ENCODE results near the gene FRAS1. TPM values are rescaled to one million over a fixed set of nuclear protein-coding genes. Genes with fewer than 3 reads are reported as not detected.

FRAS1 gene
- total RNA-seq, 1 donor from 2014 or later: 8.8 TPM

DNA sequence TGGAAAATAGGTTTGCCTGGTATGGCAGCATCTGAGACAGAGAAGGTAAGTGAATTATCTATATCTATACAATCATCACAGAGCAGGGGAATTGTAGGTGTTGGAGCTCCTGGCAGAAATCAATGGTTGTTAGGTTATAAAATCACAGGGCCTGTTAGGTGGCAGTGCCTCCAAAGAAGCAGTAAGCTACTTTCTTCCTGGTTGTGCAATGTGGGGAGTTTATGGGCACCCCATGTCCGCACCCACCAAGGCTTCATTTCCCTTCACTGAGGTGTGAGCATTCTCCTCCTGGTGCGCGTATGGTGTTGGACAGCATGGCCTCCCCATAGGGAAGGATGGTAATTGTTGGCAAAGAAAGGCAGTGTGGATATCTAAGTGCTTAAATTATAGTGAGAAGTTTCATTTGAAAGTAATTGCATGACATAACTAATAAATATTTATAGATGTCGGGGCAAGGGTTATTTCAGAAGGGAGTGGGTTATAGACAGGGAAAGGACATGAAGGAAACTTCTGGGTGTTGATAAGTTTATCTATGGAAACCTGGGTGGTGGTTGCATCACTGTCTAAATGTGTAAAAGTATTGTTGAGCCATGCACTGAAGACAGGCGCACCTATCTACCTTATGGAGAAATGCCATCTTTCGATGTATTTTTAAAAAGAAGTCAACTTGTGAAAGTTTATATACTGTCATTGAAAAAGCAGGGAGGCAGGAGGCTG is 153.7 kb downstream of the FRAS1 start:
- no peak overlapping the region for H3K27ac ChIP-seq
- TF ChIP-seq, protein P1, sequence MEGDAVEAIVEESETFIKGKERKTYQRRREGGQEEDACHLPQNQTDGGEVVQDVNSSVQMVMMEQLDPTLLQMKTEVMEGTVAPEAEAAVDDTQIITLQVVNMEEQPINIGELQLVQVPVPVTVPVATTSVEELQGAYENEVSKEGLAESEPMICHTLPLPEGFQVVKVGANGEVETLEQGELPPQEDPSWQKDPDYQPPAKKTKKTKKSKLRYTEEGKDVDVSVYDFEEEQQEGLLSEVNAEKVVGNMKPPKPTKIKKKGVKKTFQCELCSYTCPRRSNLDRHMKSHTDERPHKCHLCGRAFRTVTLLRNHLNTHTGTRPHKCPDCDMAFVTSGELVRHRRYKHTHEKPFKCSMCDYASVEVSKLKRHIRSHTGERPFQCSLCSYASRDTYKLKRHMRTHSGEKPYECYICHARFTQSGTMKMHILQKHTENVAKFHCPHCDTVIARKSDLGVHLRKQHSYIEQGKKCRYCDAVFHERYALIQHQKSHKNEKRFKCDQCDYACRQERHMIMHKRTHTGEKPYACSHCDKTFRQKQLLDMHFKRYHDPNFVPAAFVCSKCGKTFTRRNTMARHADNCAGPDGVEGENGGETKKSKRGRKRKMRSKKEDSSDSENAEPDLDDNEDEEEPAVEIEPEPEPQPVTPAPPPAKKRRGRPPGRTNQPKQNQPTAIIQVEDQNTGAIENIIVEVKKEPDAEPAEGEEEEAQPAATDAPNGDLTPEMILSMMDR (IDR thresholded peaks at IDR 0.05): no peak
- TF ChIP-seq POLR2A (IDR thresholded peaks at IDR 0.05): no peak
- TF ChIP-seq POLR2AphosphoS5 (IDR thresholded peaks at IDR 0.05; ENCODE audit: insufficient read depth in 1 of 2, low read depth in 1 of 2): no peak
- H3K9me3 ChIP-seq: no peaks in the 10 kb centered on the region
- no peak overlapping the region for H3K4me3 ChIP-seq
- intact Hi-C loops (cut with DNase I): no loop called here
- DNase-seq (ENCODE audit: extremely low spot score in 2 of 2): no peak
- no peaks in the 10 kb centered on the region for H3K4me1 ChIP-seq
- no peaks in the 10 kb centered on the region for H3K36me3 ChIP-seq
- H3K27me3 ChIP-seq: no peaks in the 10 kb centered on the region

DNA sequence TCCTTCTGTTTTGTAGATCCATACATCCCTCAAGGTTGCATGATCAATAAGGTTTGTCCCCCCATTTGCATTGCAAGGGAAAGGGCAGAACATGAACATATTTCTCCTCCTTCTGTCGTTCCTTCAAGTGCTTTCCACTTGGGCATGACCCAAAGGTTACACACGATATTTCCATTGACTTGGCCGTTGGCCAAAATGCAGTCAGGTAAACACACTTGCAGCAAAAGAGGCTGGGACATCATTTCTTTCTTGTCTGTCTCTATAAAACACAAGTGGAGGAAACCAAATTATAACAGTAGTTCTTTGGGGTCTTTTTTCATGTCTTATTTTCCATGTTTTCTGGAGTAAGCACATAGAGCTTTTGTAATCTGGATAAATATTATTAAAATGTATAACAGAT is 156.1 kb downstream of the FRAS1 start:
- no peak overlapping the region for H3K27ac ChIP-seq
- TF ChIP-seq, protein P1 (IDR thresholded peaks at IDR 0.05): no peak
- TF ChIP-seq POLR2AphosphoS5 (IDR thresholded peaks at IDR 0.05; ENCODE audit: insufficient read depth in 1 of 2, low read depth in 1 of 2): no peak
- no peak for TF ChIP-seq POLR2A (IDR thresholded peaks at IDR 0.05)
- H3K27me3 ChIP-seq: no peaks in the 10 kb centered on the region
- intact Hi-C loops (cut with DNase I): no loop called here
- no peak overlapping the region for H3K4me3 ChIP-seq
- no peaks in the 10 kb centered on the region for H3K9me3 ChIP-seq
- no peaks in the 10 kb centered on the region for H3K36me3 ChIP-seq
- no peaks in the 10 kb centered on the region for H3K4me1 ChIP-seq
- no peak for DNase-seq (ENCODE audit: extremely low spot score in 2 of 2)

DNA sequence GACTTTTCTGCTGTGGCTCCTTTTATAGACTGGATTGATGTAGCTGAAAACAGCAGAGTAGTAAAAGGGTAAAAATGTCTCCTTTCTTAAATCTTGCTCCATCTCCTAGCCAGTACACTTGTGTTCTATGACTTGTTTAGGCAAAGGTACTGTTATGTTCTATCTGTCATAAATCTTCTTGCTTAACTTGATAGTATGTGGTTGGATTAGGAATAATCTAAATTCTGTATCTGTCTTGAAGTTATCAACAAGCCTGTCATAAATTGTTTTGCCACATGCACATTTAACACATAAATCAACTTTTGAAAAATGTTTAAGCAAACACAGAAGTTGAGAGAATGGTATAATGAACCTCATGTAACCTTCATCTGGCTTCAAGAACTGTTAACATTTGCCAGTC is 157.0 kb downstream of the FRAS1 start:
- no peak for TF ChIP-seq POLR2A (IDR thresholded peaks at IDR 0.05)
- no peak for TF ChIP-seq POLR2AphosphoS5 (IDR thresholded peaks at IDR 0.05; ENCODE audit: insufficient read depth in 1 of 2, low read depth in 1 of 2)
- TF ChIP-seq, protein P1 (IDR thresholded peaks at IDR 0.05): no peak
- intact Hi-C loops (cut with DNase I): no loop called here
- Histone ChIP-seq H3K9me3 (no peaks in the 10 kb centered on the region), H3K27me3 (no peaks in the 10 kb centered on the region), H3K4me1 (no peaks in the 10 kb centered on the region), H3K36me3 (no peaks in the 10 kb centered on the region), H3K4me3 (no peak overlapping the region), H3K27ac (no peak overlapping the region)
- no peak for DNase-seq (ENCODE audit: extremely low spot score in 2 of 2)

DNA sequence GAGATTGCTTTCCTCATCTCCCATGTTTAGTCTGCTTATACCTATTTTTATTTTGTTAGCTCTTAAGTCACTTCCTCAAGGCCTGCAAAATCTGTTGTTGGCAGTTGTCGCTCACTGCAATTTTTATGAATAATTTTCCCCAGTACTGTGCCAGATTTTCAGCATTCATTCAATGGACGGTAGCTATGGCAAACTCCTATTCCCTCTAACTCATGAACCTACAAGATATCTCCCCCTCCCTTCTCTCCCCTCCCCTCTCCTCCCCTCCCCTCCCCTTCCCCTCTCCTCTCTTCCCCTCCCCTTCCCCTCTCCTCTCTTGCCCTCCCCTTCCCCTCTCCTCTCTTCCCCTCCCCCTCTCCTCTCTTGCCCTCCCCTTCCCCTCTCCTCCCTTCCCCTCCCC is 160.4 kb downstream of the FRAS1 start:
- H3K9me3 ChIP-seq: no peaks in the 10 kb centered on the region
- intact Hi-C loops (cut with DNase I): no loop called here
- H3K27ac ChIP-seq: no peak overlapping the region
- H3K36me3 ChIP-seq: no peaks in the 10 kb centered on the region
- H3K4me3 ChIP-seq: no peak overlapping the region
- no peaks in the 10 kb centered on the region for H3K4me1 ChIP-seq
- no peak for DNase-seq (ENCODE audit: extremely low spot score in 2 of 2)
- H3K27me3 ChIP-seq: no peaks in the 10 kb centered on the region
- TF ChIP-seq POLR2A (IDR thresholded peaks at IDR 0.05) (no peak), POLR2AphosphoS5 (IDR thresholded peaks at IDR 0.05; ENCODE audit: insufficient read depth in 1 of 2, low read depth in 1 of 2) (no peak)
- TF ChIP-seq, protein P1 (IDR thresholded peaks at IDR 0.05): no peak

DNA sequence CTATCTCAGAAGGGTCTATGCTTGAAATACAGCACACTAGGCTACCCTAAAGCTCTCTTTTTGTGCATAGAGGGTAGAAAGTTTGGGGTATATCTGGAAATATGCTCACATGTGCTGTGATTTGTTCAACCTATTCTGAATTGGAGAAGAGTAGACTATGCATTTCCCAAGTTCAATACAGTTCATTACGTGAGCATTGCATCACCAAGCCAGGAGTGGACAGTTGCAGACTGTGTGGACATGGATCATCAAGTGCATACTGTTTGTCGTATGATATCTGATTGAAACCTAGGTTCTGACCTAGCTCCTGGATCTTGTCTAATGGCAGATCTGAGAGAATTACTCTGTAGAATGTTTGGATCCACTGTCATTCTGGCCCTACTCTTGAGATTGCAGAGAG is 161.1 kb downstream of the FRAS1 start:
- H3K4me3 ChIP-seq: no peak overlapping the region
- intact Hi-C loops (cut with DNase I): no loop called here
- H3K36me3 ChIP-seq: no peaks in the 10 kb centered on the region
- no peak for TF ChIP-seq POLR2AphosphoS5 (IDR thresholded peaks at IDR 0.05; ENCODE audit: insufficient read depth in 1 of 2, low read depth in 1 of 2)
- TF ChIP-seq, protein P1 (IDR thresholded peaks at IDR 0.05): no peak
- no peak for TF ChIP-seq POLR2A (IDR thresholded peaks at IDR 0.05)
- no peaks in the 10 kb centered on the region for H3K9me3 ChIP-seq
- DNase-seq (ENCODE audit: extremely low spot score in 2 of 2): no peak
- no peaks in the 10 kb centered on the region for H3K27me3 ChIP-seq
- no peak overlapping the region for H3K27ac ChIP-seq
- no peaks in the 10 kb centered on the region for H3K4me1 ChIP-seq

Measured in vagina (tissue), 2 donors.